GM12891 (cell line): Measurements from ENCODE around the gene CEBPG.

Source experiments
- DNase-seq: peaks from one replicate; pipeline ENCODE4 v3.0.0; 2011; ENCODE audit warnings: low spot score; ENCODE audit not compliant: insufficient read length
- FAIRE-seq: peaks from 2 replicates; lab custom pipeline; 2011; peaks lifted over from hg19 to GRCh38; lab: Jason Lieb, UNC
- PAX5 ChIP-seq: IDR thresholded peaks from 2 replicates; pipeline ENCODE4 v1.6.1; 2011; ENCODE audit warnings: low read length, moderate library complexity, mild to moderate bottlenecking; ENCODE audit not compliant: insufficient read depth, severe bottlenecking
- POLR2A ChIP-seq: IDR thresholded peaks from 2 replicates; pipeline ENCODE4 v1.6.1; 2011; ENCODE audit warnings: low read depth, low read length, control low read depth
- POLR2AphosphoS5 ChIP-seq: IDR thresholded peaks from 2 replicates; pipeline ENCODE4 v1.6.1; 2011; ENCODE audit warnings: low read depth, low read length, control low read depth
- POU2F2 ChIP-seq: IDR thresholded peaks from 2 replicates; pipeline ENCODE4 v1.6.1; 2011; ENCODE audit warnings: low read depth, mild to moderate bottlenecking, control low read depth, low read length, moderate library complexity
- SPI1 ChIP-seq: IDR thresholded peaks from 2 replicates; pipeline ENCODE4 v1.6.1; 2011; ENCODE audit warnings: low read depth, low read length, control low read depth
- TAF1 ChIP-seq: IDR thresholded peaks from 2 replicates; pipeline ENCODE4 v1.6.1; 2011; ENCODE audit warnings: low read depth, low read length, control low read depth

CEBPG gene

GRCh38 chr19:33405254-33405552 lies 31.7 kb downstream of the CEBPG start:
- TF ChIP-seq SPI1 (no peak), POU2F2 (no peak), POLR2A (no peak), TAF1 (no peak), POLR2AphosphoS5 (no peak), PAX5 (no peak)
- no peak for FAIRE-seq

GRCh38 chr19:33405553-33406461 lies 32.3 kb downstream of the CEBPG start:
- FAIRE-seq (no peak), DNase-seq (no peak)
- TF ChIP-seq POLR2AphosphoS5 (no peak), PAX5 (no peak), POU2F2 (no peak), POLR2A (no peak), TAF1 (no peak)

More at GRCh38 chr19:33405254-33405552, 31.7 kb downstream of the CEBPG start:
- no peak for DNase-seq

GRCh38 chr19:33406521-33407139 lies 33.1 kb downstream of the CEBPG start:
- peak; percentile 96 for FAIRE-seq
- peak; percentile 93 for DNase-seq
- no peak for TF ChIP-seq POLR2AphosphoS5
- no peak for TF ChIP-seq PAX5
- TF ChIP-seq POLR2A = no peak
- no peak for TF ChIP-seq SPI1
- no peak for TF ChIP-seq TAF1
- TF ChIP-seq POU2F2 = no peak

- no peak for FAIRE-seq
- DNase-seq = no peak
- no peak for TF ChIP-seq POLR2AphosphoS5
- no peak for TF ChIP-seq TAF1
- no peak for TF ChIP-seq POU2F2
- no peak for TF ChIP-seq POLR2A
- TF ChIP-seq SPI1 = no peak
- no peak for TF ChIP-seq PAX5
Measured at GRCh38 chr19:33407140-33407551, 33.6 kb downstream of the CEBPG start.

- TF ChIP-seq POU2F2 (no peak), TAF1 (no peak), SPI1 (no peak), POLR2AphosphoS5 (no peak), PAX5 (no peak), POLR2A (no peak)
- no peak for DNase-seq
- no peak for FAIRE-seq
Measured at GRCh38 chr19:33407716-33408115, 34.2 kb downstream of the CEBPG start.

- DNase-seq (no peak), FAIRE-seq (no peak)
Measured at GRCh38 chr19:33408116-33408515, 34.6 kb downstream of the CEBPG start.

GRCh38 chr19:33408538-33409434 lies 35.3 kb downstream of the CEBPG start:
- FAIRE-seq = no peak

More at GRCh38 chr19:33408116-33408515, 34.6 kb downstream of the CEBPG start:
- TF ChIP-seq PAX5 (no peak), POU2F2 (no peak), POLR2AphosphoS5 (no peak), TAF1 (no peak), SPI1 (no peak), POLR2A (no peak)

GRCh38 chr19:33409906-33410685 lies 36.6 kb downstream of the CEBPG start:
- DNase-seq (no peak), FAIRE-seq (no peak)
- TF ChIP-seq PAX5 (no peak), POU2F2 (no peak), POLR2AphosphoS5 (no peak), SPI1 (no peak), TAF1 (no peak), POLR2A (no peak)

More at GRCh38 chr19:33408538-33409434, 35.3 kb downstream of the CEBPG start:
- TF ChIP-seq TAF1 (no peak), POLR2A (no peak)
- no peak for DNase-seq

GRCh38 chr19:33410915-33411401 lies 37.4 kb downstream of the CEBPG start:
- DNase-seq (no peak), FAIRE-seq (no peak)
- no peak for TF ChIP-seq PAX5
- TF ChIP-seq POLR2AphosphoS5 = no peak
- TF ChIP-seq SPI1 = no peak
- no peak for TF ChIP-seq POU2F2
- TF ChIP-seq POLR2A = no peak
- TF ChIP-seq TAF1 = no peak
